ENCODE results near the gene THOP1. TPM values are rescaled to one million over a fixed set of nuclear protein-coding genes. Genes with fewer than 3 reads are reported as not detected.

Gene THOP1
- total and polyA plus RNA-seq, 10 of the 15 experiments (the other 5 are each of a cell fraction or from before 2014, with no cell fraction given), result 1.9 to 270 (median 169) TPM

- TF ChIP-seq REST (IDR thresholded peaks at IDR 0.05; ENCODE audit: low read depth, low read length) (no peak), SREBF2 (IDR thresholded peaks at IDR 0.05; ENCODE audit: low read length) (no peak), DPF2 (IDR thresholded peaks at IDR 0.05) (peak; percentile 73; the same call in 1 of the 2 replicates), CREB1 (IDR thresholded peaks at IDR 0.05; ENCODE audit: low read depth) (peak; percentile 82), POLR2AphosphoS5 (IDR thresholded peaks at IDR 0.05; ENCODE audit: low read length) (no peak), IKZF1 (conservative IDR thresholded peaks at IDR 0.05) (peak; percentile 100), STAT3 (IDR thresholded peaks at IDR 0.05; ENCODE audit: low read depth, low read length) (no peak), ZBTB33 (IDR thresholded peaks at IDR 0.05) (no peak), MEF2B (IDR thresholded peaks at IDR 0.05; ENCODE audit: partially characterized antibody, poor library complexity, severe bottlenecking) (no peak), RFX5 (IDR thresholded peaks at IDR 0.05; ENCODE audit: low read depth, low read length) (no peak), NFXL1 (IDR thresholded peaks at IDR 0.05; ENCODE audit: borderline replicate concordance) (0 out of 2 replicates have a peak, but pooled peaks have one; percentile 24), RAD21 (IDR thresholded peaks at IDR 0.05; ENCODE audit: insufficient read depth, low read depth, low read length) (peak; percentile 50; the same call in 1 of the 2 replicates), CUX1 (IDR thresholded peaks at IDR 0.05; ENCODE audit: insufficient replicate concordance, low read depth, low read length) (no peak), BCL11A (IDR thresholded peaks at IDR 0.05; ENCODE audit: low read depth, low read length) (0 out of 2 replicates have a peak, but pooled peaks have one; percentile 10)
- TF ChIP-seq, protein P1, sequence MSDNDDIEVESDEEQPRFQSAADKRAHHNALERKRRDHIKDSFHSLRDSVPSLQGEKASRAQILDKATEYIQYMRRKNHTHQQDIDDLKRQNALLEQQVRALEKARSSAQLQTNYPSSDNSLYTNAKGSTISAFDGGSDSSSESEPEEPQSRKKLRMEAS (IDR thresholded peaks at IDR 0.05; ENCODE audit: low read depth, low read length), result no peak; the same call in 1 of the 2 replicates
- TF ChIP-seq, protein P2, sequence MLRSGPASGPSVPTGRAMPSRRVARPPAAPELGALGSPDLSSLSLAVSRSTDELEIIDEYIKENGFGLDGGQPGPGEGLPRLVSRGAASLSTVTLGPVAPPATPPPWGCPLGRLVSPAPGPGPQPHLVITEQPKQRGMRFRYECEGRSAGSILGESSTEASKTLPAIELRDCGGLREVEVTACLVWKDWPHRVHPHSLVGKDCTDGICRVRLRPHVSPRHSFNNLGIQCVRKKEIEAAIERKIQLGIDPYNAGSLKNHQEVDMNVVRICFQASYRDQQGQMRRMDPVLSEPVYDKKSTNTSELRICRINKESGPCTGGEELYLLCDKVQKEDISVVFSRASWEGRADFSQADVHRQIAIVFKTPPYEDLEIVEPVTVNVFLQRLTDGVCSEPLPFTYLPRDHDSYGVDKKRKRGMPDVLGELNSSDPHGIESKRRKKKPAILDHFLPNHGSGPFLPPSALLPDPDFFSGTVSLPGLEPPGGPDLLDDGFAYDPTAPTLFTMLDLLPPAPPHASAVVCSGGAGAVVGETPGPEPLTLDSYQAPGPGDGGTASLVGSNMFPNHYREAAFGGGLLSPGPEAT (IDR thresholded peaks at IDR 0.05; ENCODE audit: low read depth), result no peak
Measured at GRCh38 chr19:2819540-2820111, 34.3 kb downstream of the THOP1 start, which contains the start of gene ZNF554 (continued).

Measured in GM12878 (cell line).